LNCaP clone FGC (cell line): ENCODE data around the gene SCIMP.

Experiments used
- DNase-seq: peaks from one replicate; pipeline ENCODE4 v3.0.0-alpha.2; 2011; ENCODE audit warnings: low read depth
- H3K4me3 ChIP-seq: 2 replicates; pipeline ENCODE4 v1.5.1; 2011; ENCODE audit warnings: mild to moderate bottlenecking, low read depth, low read length, control low read depth
- TF ChIP-seq, protein P1 (sequence below): IDR thresholded peaks from 2 replicates; pipeline ENCODE4 v1.5.1; 2012; ENCODE audit warnings: mild to moderate bottlenecking; ENCODE audit not compliant: control insufficient read depth, insufficient read depth; ENCODE audit errors: extremely low read depth

Gene SCIMP

DNA sequence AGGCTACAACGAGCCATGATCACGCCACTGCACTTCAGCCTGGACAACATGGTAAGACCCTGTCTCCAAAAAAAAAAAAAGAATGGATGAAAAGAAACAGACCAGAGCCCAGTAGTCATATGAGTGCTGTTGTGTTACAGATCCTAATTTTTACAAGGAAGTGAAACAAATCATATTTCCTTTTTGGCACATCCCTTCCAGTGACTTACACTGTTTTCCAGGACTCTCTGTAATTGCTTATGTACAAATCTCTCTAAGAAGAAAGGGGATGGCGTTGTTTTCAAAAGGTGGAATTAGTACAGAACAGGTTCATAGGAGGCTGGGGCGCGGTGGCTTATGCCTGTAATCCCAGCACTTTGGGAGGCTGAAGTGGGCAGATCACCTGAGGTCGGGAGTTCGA is 23.2 kb downstream of the SCIMP start:
- peak; percentile 15 for DNase-seq
- no peak overlapping the region for H3K4me3 ChIP-seq
- TF ChIP-seq, protein P1, sequence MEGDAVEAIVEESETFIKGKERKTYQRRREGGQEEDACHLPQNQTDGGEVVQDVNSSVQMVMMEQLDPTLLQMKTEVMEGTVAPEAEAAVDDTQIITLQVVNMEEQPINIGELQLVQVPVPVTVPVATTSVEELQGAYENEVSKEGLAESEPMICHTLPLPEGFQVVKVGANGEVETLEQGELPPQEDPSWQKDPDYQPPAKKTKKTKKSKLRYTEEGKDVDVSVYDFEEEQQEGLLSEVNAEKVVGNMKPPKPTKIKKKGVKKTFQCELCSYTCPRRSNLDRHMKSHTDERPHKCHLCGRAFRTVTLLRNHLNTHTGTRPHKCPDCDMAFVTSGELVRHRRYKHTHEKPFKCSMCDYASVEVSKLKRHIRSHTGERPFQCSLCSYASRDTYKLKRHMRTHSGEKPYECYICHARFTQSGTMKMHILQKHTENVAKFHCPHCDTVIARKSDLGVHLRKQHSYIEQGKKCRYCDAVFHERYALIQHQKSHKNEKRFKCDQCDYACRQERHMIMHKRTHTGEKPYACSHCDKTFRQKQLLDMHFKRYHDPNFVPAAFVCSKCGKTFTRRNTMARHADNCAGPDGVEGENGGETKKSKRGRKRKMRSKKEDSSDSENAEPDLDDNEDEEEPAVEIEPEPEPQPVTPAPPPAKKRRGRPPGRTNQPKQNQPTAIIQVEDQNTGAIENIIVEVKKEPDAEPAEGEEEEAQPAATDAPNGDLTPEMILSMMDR = no peak

DNA sequence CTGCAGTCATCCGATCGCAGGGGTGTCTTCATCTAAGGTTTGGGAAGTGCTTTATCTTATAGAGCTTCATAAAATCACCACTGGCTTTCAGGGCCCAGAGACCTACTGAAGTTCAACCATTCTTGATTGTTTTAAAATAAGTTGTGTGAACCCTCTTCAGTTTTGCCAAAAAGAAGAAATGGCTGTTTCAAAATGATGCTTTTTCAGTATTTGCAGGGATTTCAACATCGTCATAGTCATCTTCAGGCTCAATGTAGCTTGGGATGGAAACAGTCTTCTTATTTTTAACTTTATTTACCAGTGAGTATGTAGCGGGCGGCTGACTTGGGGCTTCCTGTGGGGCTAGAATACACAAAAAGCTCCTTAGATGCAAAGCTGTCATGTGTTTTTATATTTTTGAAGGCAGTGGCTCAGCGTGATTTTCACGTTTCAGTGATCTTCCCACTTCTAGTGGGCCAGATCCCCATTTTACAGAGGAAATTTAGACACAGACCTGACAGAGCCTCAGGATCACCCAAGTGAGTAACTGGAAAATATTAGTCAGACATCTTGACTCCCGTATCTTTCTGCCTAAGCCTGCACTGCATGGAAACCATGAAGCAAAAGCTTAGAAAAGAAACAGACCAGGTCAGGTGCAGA is 23.9 kb downstream of the SCIMP start:
- DNase-seq = no peak
- TF ChIP-seq, protein P1 = no peak
- no peak overlapping the region for H3K4me3 ChIP-seq

DNA sequence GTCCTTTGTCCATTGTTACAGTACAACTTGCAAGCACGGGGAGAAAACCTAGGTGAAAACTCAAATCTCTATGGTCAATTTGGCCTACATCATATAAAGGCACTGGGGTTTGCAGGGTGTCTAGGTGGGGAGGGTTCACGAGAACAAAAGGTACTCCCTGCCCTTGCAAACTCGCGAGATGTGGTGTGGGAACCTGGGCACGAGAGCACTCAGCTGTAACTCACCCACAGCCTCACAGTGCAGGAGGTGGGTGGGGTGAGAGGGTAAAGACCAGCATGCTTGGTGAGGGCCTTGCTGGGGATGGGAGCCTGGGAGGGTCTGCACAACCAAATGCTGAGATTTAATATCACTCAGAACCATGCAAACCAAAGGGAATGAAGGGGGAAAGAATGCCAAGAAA is 24.6 kb downstream of the SCIMP start:
- H3K4me3 ChIP-seq = no peak overlapping the region
- DNase-seq = no peak
- TF ChIP-seq, protein P1 = no peak

DNA sequence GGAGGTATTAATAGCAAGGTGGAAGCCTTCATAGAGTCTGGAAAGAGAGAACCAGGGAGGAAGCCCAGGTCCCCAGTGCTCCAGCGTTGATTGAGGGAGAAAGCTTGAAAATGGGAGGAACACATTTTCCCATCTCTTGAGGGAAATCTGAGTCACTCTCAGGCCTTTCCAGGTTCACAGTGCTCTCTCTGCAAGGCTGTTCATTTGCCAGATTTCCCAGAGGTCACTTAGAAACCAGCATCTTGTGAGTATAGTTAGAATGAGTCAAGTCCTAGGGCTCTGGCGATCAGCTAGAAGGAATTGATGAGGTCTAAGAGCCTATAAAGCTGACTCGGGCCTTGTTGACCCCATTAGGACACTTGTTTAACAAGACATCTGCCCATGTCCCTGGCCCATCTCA is 25.3 kb downstream of the SCIMP start:
- H3K4me3 ChIP-seq = no peak overlapping the region
- DNase-seq = no peak
- TF ChIP-seq, protein P1 = no peak

DNA sequence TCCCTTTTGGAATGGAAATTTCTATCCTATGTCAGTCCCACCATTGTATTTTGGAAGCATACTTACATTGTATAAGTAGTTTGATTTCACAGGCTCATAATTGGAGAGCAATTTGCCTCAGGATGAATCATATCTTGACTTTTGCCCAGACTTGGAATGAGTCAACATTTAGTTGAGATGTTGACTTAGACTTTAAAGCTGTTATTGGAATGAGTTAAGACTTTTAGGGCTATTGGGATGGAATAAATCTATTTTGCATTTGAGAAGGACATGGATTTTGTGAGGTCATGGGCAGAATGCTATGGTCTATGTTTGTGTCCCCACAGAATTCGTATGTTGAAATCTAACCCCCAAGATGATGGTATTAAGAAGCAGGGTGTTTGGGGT is 30.8 kb downstream of the SCIMP start:
- no peak for DNase-seq
- H3K4me3 ChIP-seq = no peak overlapping the region
- TF ChIP-seq, protein P1 = no peak

DNA sequence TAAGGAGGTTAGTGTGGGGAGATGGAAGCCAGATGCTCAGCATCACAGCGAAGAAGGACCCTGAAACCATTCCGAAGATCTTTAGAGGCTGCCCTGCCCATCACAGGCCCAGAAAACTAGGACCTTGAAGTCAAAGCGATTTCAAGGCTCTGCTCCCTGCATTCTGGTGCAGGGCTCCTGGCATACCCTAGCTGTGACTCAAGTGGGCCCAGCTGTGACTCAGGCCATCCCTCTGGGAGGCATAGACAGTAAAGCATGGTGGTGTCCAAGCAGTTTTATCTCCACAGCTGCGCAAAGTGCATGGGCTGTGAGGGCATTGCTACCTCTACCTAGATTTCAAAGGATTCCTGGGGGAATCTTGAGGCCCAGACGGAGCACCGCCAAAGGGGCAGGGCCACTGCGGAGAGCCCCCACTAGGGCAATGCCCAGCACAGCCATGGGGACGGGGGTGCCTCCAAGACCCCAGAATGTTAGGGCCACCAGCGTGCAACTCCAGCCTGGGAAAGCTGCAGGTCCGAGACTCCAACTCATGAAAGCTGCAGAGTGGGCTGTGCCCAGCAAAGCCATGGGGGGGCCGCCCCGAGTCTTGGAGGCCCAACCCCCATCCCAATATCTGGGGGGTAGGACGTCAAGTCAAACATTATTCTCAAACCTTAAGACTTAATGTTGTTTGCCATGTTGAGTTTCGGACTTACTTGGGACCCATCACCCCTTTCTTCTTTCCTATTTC is 31.3 kb downstream of the SCIMP start:
- TF ChIP-seq, protein P1 = no peak
- no peak for DNase-seq
- no peak overlapping the region for H3K4me3 ChIP-seq

DNA sequence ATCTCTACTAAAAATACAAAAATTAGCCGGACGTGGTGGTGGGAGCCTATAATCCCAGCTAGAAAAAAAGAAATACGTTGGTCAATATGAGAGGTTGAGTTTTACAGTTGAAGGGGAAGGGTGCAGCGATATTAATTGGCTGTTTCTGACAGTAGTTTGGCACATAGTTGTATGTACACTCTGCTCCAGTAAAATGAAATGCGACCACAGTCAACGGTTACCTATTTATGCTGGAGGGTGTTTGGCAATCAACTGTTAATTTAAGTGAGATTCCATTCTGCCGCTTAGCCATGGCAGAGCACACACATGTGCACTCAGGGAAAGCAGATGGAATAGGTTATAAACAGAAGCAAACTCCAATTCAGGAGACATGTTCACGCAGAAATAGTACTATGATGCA is 33.6 kb downstream of the SCIMP start:
- H3K4me3 ChIP-seq = no peak overlapping the region
- DNase-seq = no peak
- TF ChIP-seq, protein P1 = no peak
